Measurements from ENCODE around the gene OXTR.

Gene OXTR

GRCh38 chr3:8712045-8712907 is 57.1 kb downstream of the OXTR start:
- DNase-seq (ENCODE audit: low spot score), result no peak

GRCh38 chr3:8709801-8710507 is 59.5 kb downstream of the OXTR start:
- no peak for DNase-seq (ENCODE audit: low spot score)

- no peak for DNase-seq (ENCODE audit: low spot score)
These were observed 60.1 kb downstream of the OXTR start for GRCh38 chr3:8709287-8709686.

GRCh38 chr3:8705575-8705974 is 63.8 kb downstream of the OXTR start:
- DNase-seq (ENCODE audit: low spot score), result no peak

- DNase-seq (ENCODE audit: low spot score), result no peak
These were observed 66.9 kb downstream of the OXTR start for GRCh38 chr3:8702560-8702959.
